SK-N-SH treated with all-trans-retinoic acid at 6 μM for 48 hours (cell line): ENCODE results near the gene AFF1.

Source experiments
- ATAC-seq: fragments of 200-7000 bp; cut with Tn5 transposase; 3 replicates; pipeline ENCODE4 v1.9.1; 2020; ENCODE audit warnings: mild to moderate bottlenecking, moderate library complexity
- BACH2 ChIP-seq: fragments of 250-450 bp; sonication (Bioruptor Pico); IDR thresholded peaks from 2 replicates; pipeline ENCODE4 v1.9.0; 2021; ENCODE audit warnings: mild to moderate bottlenecking, borderline replicate concordance
- CREB5 ChIP-seq: fragments of 250-450 bp; sonication (Bioruptor Pico); IDR thresholded peaks from 2 replicates; pipeline ENCODE4 v1.5.1; 2020; ENCODE audit warnings: low read depth, mild to moderate bottlenecking, moderate library complexity
- CSRNP3 ChIP-seq: fragments of 250-450 bp; sonication (Bioruptor Pico); IDR thresholded peaks from 2 replicates; pipeline ENCODE4 v1.5.1; 2021; ENCODE audit warnings: mild to moderate bottlenecking, moderate library complexity
- ESRRG ChIP-seq: fragments of 250-450 bp; sonication (Bioruptor Pico); IDR thresholded peaks from 2 replicates; pipeline ENCODE4 v1.6.1; 2021; ENCODE audit warnings: mild to moderate bottlenecking
- GLIS3 ChIP-seq: fragments of 250-450 bp; sonication (Bioruptor Pico); IDR thresholded peaks from 2 replicates; pipeline ENCODE4 v1.5.0; 2020; ENCODE audit warnings: mild to moderate bottlenecking, moderate library complexity
- OSR1 ChIP-seq: fragments of 250-450 bp; sonication (Bioruptor Pico); IDR thresholded peaks from 2 replicates; pipeline ENCODE4 v1.8.0; 2022; ENCODE audit warnings: moderate library complexity, mild to moderate bottlenecking, inconsistent platforms
- PATZ1 ChIP-seq: fragments of 250-450 bp; sonication (Bioruptor Pico); IDR thresholded peaks from 2 replicates; pipeline ENCODE4 v1.8.0; 2020; ENCODE audit warnings: mild to moderate bottlenecking, moderate library complexity, borderline replicate concordance
- PPARA ChIP-seq: fragments of 250-450 bp; sonication (Bioruptor Pico); IDR thresholded peaks from 2 replicates; pipeline ENCODE4 v1.5.0; 2020; ENCODE audit warnings: mild to moderate bottlenecking, borderline replicate concordance
- RARB ChIP-seq: fragments of 250-450 bp; sonication (Bioruptor Pico); IDR thresholded peaks from 2 replicates; pipeline ENCODE4 v1.8.0; 2021; ENCODE audit warnings: mild to moderate bottlenecking, moderate library complexity
- SNAI2 ChIP-seq: fragments of 250-450 bp; sonication (Bioruptor Pico); IDR thresholded peaks from 2 replicates; pipeline ENCODE4 v1.5.0; 2020; ENCODE audit warnings: mild to moderate bottlenecking, moderate library complexity
- TCF4 ChIP-seq: fragments of 250-450 bp; sonication (Bioruptor Pico); IDR thresholded peaks from 2 replicates; pipeline ENCODE4 v1.8.0; 2021; ENCODE audit warnings: mild to moderate bottlenecking, moderate library complexity, borderline replicate concordance
- TOX ChIP-seq: fragments of 250-450 bp; sonication (Bioruptor Pico); IDR thresholded peaks from 2 replicates; pipeline ENCODE4 v1.8.0; 2021; ENCODE audit warnings: mild to moderate bottlenecking, moderate library complexity, borderline replicate concordance
- TSHZ2 ChIP-seq: fragments of 250-450 bp; sonication (Bioruptor Pico); IDR thresholded peaks from 2 replicates; pipeline ENCODE4 v1.5.0; 2020; ENCODE audit warnings: mild to moderate bottlenecking, moderate library complexity
- ZFP30 ChIP-seq: fragments of 450-650 bp; formaldehyde crosslinking; IDR thresholded peaks from 2 replicates; pipeline ENCODE4 v1.5.0; 2022; ENCODE audit warnings: mild to moderate bottlenecking, moderate library complexity
- ZNF565 ChIP-seq: fragments of 450-650 bp; formaldehyde crosslinking; conservative IDR thresholded peaks from 2 replicates; pipeline ENCODE4 v1.5.0; 2020; ENCODE audit warnings: low read depth, mild to moderate bottlenecking, moderate library complexity
- ZNF8 ChIP-seq: fragments of 450-650 bp; formaldehyde crosslinking; IDR thresholded peaks from 2 replicates; pipeline ENCODE4 v1.5.0; 2020; ENCODE audit warnings: mild to moderate bottlenecking, moderate library complexity

The AFF1 gene

GRCh38 chr4:87087015-87087414 lies 152.2 kb downstream of the AFF1 start:
- no peak for TF ChIP-seq SNAI2
- TF ChIP-seq TOX, result no peak
- no peak for TF ChIP-seq ESRRG (CRISPR knock-in tag)
- TF ChIP-seq GLIS3, result no peak
- TF ChIP-seq OSR1 (CRISPR knock-in tag), result no peak
- TF ChIP-seq ZFP30 (CRISPR knock-in tag), result no peak
- no peak for TF ChIP-seq PATZ1
- no peak for TF ChIP-seq CREB5
- no peak for TF ChIP-seq TCF4 (CRISPR knock-in tag)
- no peak for TF ChIP-seq TSHZ2
- TF ChIP-seq ZNF8 (CRISPR knock-in tag), result no peak
- TF ChIP-seq PPARA (CRISPR knock-in tag), result no peak
- no peak for ATAC-seq

- ATAC-seq, result no peak
Observed at GRCh38 chr4:87087420-87087819, 152.6 kb downstream of the AFF1 start.

GRCh38 chr4:87088186-87088585 lies 153.4 kb downstream of the AFF1 start:
- no peak for ATAC-seq
- TF ChIP-seq BACH2 (CRISPR knock-in tag) (no peak), CREB5 (no peak), ZNF565 (no peak), RARB (CRISPR knock-in tag) (no peak), TSHZ2 (no peak), ZFP30 (CRISPR knock-in tag) (no peak), ZNF8 (CRISPR knock-in tag) (no peak)

More at GRCh38 chr4:87087420-87087819, 152.6 kb downstream of the AFF1 start:
- TF ChIP-seq CSRNP3, result no peak
- no peak for TF ChIP-seq SNAI2
- TF ChIP-seq, all 23 proteins: peak for 0

GRCh38 chr4:87089368-87089767 lies 154.6 kb downstream of the AFF1 start:
- no peak for ATAC-seq
- TF ChIP-seq TCF4 (CRISPR knock-in tag) (no peak), CREB5 (no peak), OSR1 (CRISPR knock-in tag) (no peak)
